H1 (cell line): ENCODE data around the gene MTX1. TPM values are rescaled to one million over a fixed set of nuclear protein-coding genes. Genes with fewer than 3 reads are reported as not detected.

Experiments used
- CTCF ChIA-PET: fragments of 300-600 bp; sonication (Branson Sonifier 250); formaldehyde crosslinking; loops from one replicate; lab custom pipeline; 2021; ENCODE audit not compliant: partially characterized antibody; lab: Charles Lee
- POLR2A ChIA-PET: fragments of 300-600 bp; sonication (Branson Sonifier 250); formaldehyde crosslinking; loops from one replicate; lab custom pipeline; 2021; ENCODE audit warnings: inconsistent platforms; ENCODE audit not compliant: partially characterized antibody; lab: Charles Lee
- DNase-seq, 2 experiments: peaks; one replicate each; pipeline versions ENCODE4 v3.0.0 to v3.0.0-alpha.2; 2010 to 2022; ENCODE audit warnings: low spot score in 2 of 2, low read depth in 1 of 2, mixed read lengths in 1 of 2
- FAIRE-seq: peaks from 2 replicates; lab custom pipeline; 2011; peaks lifted over from hg19 to GRCh38; lab: Jason Lieb, UNC
- H2AFZ ChIP-seq: 2 replicates; pipeline ENCODE4 v1.8.1; 2012; ENCODE audit warnings: low read length, inconsistent platforms
- H2AK5ac ChIP-seq: 2 replicates; pipeline ENCODE4 v1.6.1; 2013; ENCODE audit warnings: low read depth, low read length
- H2BK120ac ChIP-seq: replicated peaks from 2 replicates; pipeline ENCODE3; 2013; ENCODE audit warnings: low read depth, low read length, inconsistent platforms
- H2BK12ac ChIP-seq: 2 replicates; pipeline ENCODE4 v1.6.1; 2013; ENCODE audit warnings: low read depth, low read length
- H2BK15ac ChIP-seq: 2 replicates; pipeline ENCODE4 v1.6.1; 2013; ENCODE audit warnings: low read length
- H2BK20ac ChIP-seq: 2 replicates; pipeline ENCODE4 v1.6.1; 2013; ENCODE audit warnings: low read length
- H2BK5ac ChIP-seq: 2 replicates; pipeline ENCODE4 v1.6.1; 2013; ENCODE audit warnings: low read depth, low read length
- H3K14ac ChIP-seq: 2 replicates; pipeline ENCODE4 v1.6.1; 2013; ENCODE audit warnings: inconsistent platforms; ENCODE audit not compliant: insufficient read length
- H3K18ac ChIP-seq: 2 replicates; pipeline ENCODE4 v1.6.1; 2013; ENCODE audit warnings: low read length; ENCODE audit errors: extremely low read depth
- H3K23ac ChIP-seq: 2 replicates; pipeline ENCODE4 v1.6.1; 2013; ENCODE audit warnings: inconsistent platforms; ENCODE audit not compliant: insufficient read length
- H3K23me2 ChIP-seq: 2 replicates; pipeline ENCODE4 v1.6.1; 2013; ENCODE audit warnings: low read depth, low read length
- H3K27ac ChIP-seq: 2 replicates; pipeline ENCODE4 v1.6.1; 2011; ENCODE audit warnings: low read depth, low read length, inconsistent platforms
- H3K27me3 ChIP-seq, 4 experiments: replicated peaks in 1 of 4; 1 replicate in 1 of 4; 2 replicates in 3 of 4; pipeline versions ENCODE4 v1.6.1 to v1.8.1; 2011 to 2013; ENCODE audit warnings: low read length in 3 of 4, mild to moderate bottlenecking in 3 of 4, inconsistent platforms in 2 of 4, mixed read lengths in 2 of 4, moderate library complexity in 1 of 4; ENCODE audit not compliant: control insufficient read depth in 3 of 4, insufficient read depth in 3 of 4; ENCODE audit errors: extremely low read depth in 1 of 4
- H3K36me3 ChIP-seq, 4 experiments: 2 replicates each; pipeline versions ENCODE4 v1.6.1 to v1.8.1; 2011 to 2013; ENCODE audit warnings: mild to moderate bottlenecking in 4 of 4, low read length in 3 of 4, moderate library complexity in 2 of 4, control low read depth in 1 of 4, inconsistent platforms in 1 of 4; ENCODE audit not compliant: insufficient read depth in 4 of 4, control insufficient read depth in 2 of 4
- H3K4ac ChIP-seq: replicated peaks from 2 replicates; pipeline ENCODE3; 2013; ENCODE audit warnings: low read length, low read depth, mixed read lengths, inconsistent platforms; ENCODE audit not compliant: insufficient read length
- H3K4me1 ChIP-seq, 4 experiments: replicated peaks in 1 of 4; 1 replicate in 1 of 4; 2 replicates in 3 of 4; pipeline versions ENCODE4 v1.6.1 to v1.8.1; 2011 to 2013; ENCODE audit warnings: low read length in 3 of 4, inconsistent platforms in 2 of 4, mixed read lengths in 1 of 4; ENCODE audit not compliant: insufficient read depth in 4 of 4, control insufficient read depth in 3 of 4
- H3K4me2 ChIP-seq, 2 experiments: 2 replicates each; pipeline versions ENCODE4 v1.6.1 to v1.8.1; 2011 to 2013; ENCODE audit warnings: low read depth in 2 of 2, low read length in 2 of 2, control low read depth in 1 of 2, inconsistent platforms in 1 of 2, mild to moderate bottlenecking in 1 of 2; ENCODE audit not compliant: insufficient read depth in 1 of 2
- H3K4me3 ChIP-seq, 4 experiments: fragments of 200-600, 300-600 bp in 1 of 4; sonication (generic), shearing (Covaris generic), sonication (Bioruptor Twin) in 1 of 4; 2 replicates each; pipeline versions ENCODE4 v1.5.1 to v1.8.1; 2011 to 2016; ENCODE audit warnings: low read length in 4 of 4, low read depth in 3 of 4, control low read depth in 2 of 4, inconsistent platforms in 2 of 4, mild to moderate bottlenecking in 2 of 4, mixed read lengths in 1 of 4, moderate library complexity in 1 of 4; ENCODE audit not compliant: insufficient read depth in 2 of 4; ENCODE audit errors: extremely low read depth in 1 of 4
- H3K56ac ChIP-seq: replicated peaks from 2 replicates; pipeline ENCODE3; 2013; ENCODE audit warnings: low read depth, mild to moderate bottlenecking, mixed read lengths, low read length, inconsistent platforms; ENCODE audit not compliant: insufficient read length
- H3K79me1 ChIP-seq: 2 replicates; pipeline ENCODE4 v1.6.1; 2013; ENCODE audit warnings: low read depth, low read length, control low read depth
- H3K79me2 ChIP-seq, 2 experiments: 2 replicates each; pipeline versions ENCODE4 v1.6.1 to v1.8.1; 2012 to 2013; ENCODE audit warnings: low read length in 2 of 2, mild to moderate bottlenecking in 2 of 2, inconsistent platforms in 1 of 2; ENCODE audit not compliant: insufficient read depth in 2 of 2, control insufficient read depth in 1 of 2
- H3K9ac ChIP-seq, 4 experiments: replicated peaks in 1 of 4; 1 replicate in 1 of 4; 2 replicates in 3 of 4; pipeline versions ENCODE4 v1.6.1 to v1.8.1; 2011 to 2013; ENCODE audit warnings: low read depth in 3 of 4, low read length in 3 of 4, control low read depth in 2 of 4, mild to moderate bottlenecking in 2 of 4, moderate library complexity in 2 of 4, inconsistent platforms in 1 of 4; ENCODE audit errors: extremely low read depth in 1 of 4
- H3K9me3 ChIP-seq, 2 experiments: 2 replicates each; pipeline versions ENCODE4 v1.6.1 to v1.8.1; 2012 to 2013; ENCODE audit warnings: mild to moderate bottlenecking in 2 of 2, moderate library complexity in 2 of 2, control low read depth in 1 of 2, inconsistent platforms in 1 of 2, low read depth in 1 of 2, low read length in 1 of 2, mixed read lengths in 1 of 2; ENCODE audit not compliant: insufficient read depth in 2 of 2
- H4K20me1 ChIP-seq, 2 experiments: replicated peaks in 1 of 2; 2 replicates each; pipeline versions ENCODE3 to v1.8.1; 2011 to 2013; ENCODE audit warnings: inconsistent platforms in 2 of 2, low read length in 2 of 2, mild to moderate bottlenecking in 1 of 2; ENCODE audit not compliant: insufficient read depth in 2 of 2, control insufficient read depth in 1 of 2
- H4K5ac ChIP-seq: 2 replicates; pipeline ENCODE4 v1.6.1; 2013; ENCODE audit warnings: low read length, low read depth, mixed read lengths, inconsistent platforms; ENCODE audit not compliant: insufficient read length
- H4K8ac ChIP-seq: 2 replicates; pipeline ENCODE4 v1.8.0; 2013; ENCODE audit warnings: mild to moderate bottlenecking, moderate library complexity, low read length, inconsistent platforms; ENCODE audit not compliant: insufficient read depth; ENCODE audit errors: extremely low read depth
- H4K91ac ChIP-seq: replicated peaks from 2 replicates; pipeline ENCODE3; 2013; ENCODE audit warnings: low read length, mixed read lengths, inconsistent platforms; ENCODE audit not compliant: insufficient read length
- BCL11A ChIP-seq, 2 experiments: IDR thresholded peaks; one replicate each; pipeline ENCODE4 v1.6.1; 2011; ENCODE audit warnings: low read depth in 2 of 2, low read length in 2 of 2, mild to moderate bottlenecking in 2 of 2
- CBX5 ChIP-seq: fragments of 300-800, 300-1000 bp; sonication (generic); IDR thresholded peaks from 2 replicates; pipeline ENCODE4 v1.7.1; 2016; ENCODE audit warnings: antibody characterized with exemption, low read length, low read depth
- CHD2 ChIP-seq: IDR thresholded peaks from 2 replicates; pipeline ENCODE4 v1.6.1; 2012; ENCODE audit warnings: low read length, improper control_type of control experiment
- JUND ChIP-seq: IDR thresholded peaks from 2 replicates; pipeline ENCODE4 v1.6.1; 2011; ENCODE audit warnings: mild to moderate bottlenecking, improper control_type of control experiment, low read length
- KDM1A ChIP-seq: fragments of 200-600, 300-600 bp; sonication (generic); IDR thresholded peaks from 2 replicates; pipeline ENCODE4 v1.7.1; 2016; ENCODE audit warnings: mild to moderate bottlenecking, low read length, borderline replicate concordance
- NANOG ChIP-seq: IDR thresholded peaks from 2 replicates; pipeline ENCODE4 v1.6.1; 2011; ENCODE audit warnings: low read length, low read depth, mild to moderate bottlenecking, inconsistent platforms; ENCODE audit not compliant: insufficient read depth, poor library complexity, severe bottlenecking
- NRF1 ChIP-seq: IDR thresholded peaks from 2 replicates; pipeline ENCODE4 v1.6.1; 2011; ENCODE audit warnings: mild to moderate bottlenecking, low read depth, low read length, improper control_type of control experiment
- POLR2A ChIP-seq, 2 experiments: IDR thresholded peaks; 1 replicate in 1 of 2; 2 replicates in 1 of 2; pipeline ENCODE4 v1.6.1; 2011; ENCODE audit warnings: low read depth in 2 of 2, low read length in 2 of 2, mild to moderate bottlenecking in 2 of 2; ENCODE audit errors: control extremely low read depth in 1 of 2
- RFX5 ChIP-seq: IDR thresholded peaks from 2 replicates; pipeline ENCODE4 v1.6.1; 2011; ENCODE audit warnings: low read depth, low read length, improper control_type of control experiment, borderline replicate concordance
- RXRA ChIP-seq: IDR thresholded peaks from 2 replicates; pipeline ENCODE4 v1.6.1; 2011; ENCODE audit warnings: low read depth, mild to moderate bottlenecking, low read length, moderate library complexity; ENCODE audit not compliant: insufficient read depth
- SRF ChIP-seq: IDR thresholded peaks from 2 replicates; pipeline ENCODE4 v1.6.1; 2011; ENCODE audit warnings: mild to moderate bottlenecking, low read depth, low read length, moderate library complexity
- TBP ChIP-seq: IDR thresholded peaks from 2 replicates; pipeline ENCODE4 v1.6.1; 2011; ENCODE audit warnings: low read depth, low read length, improper control_type of control experiment
- WGBS, 2 experiments: shearing (Covaris generic) in 1 of 2; methylation state at CpG; one replicate each; pipeline versions ENCODE4 v1.1.6 to v1.1.7; 2013 to 2015; ENCODE audit warnings: low lambda C conversion rate in 2 of 2, mixed read lengths in 2 of 2, inconsistent platforms in 1 of 2, low coverage in 1 of 2, missing lambda C conversion rate in 1 of 2; ENCODE audit not compliant: insufficient replicate concordance in 2 of 2, insufficient coverage in 1 of 2, insufficient read length in 1 of 2; ENCODE audit errors: extremely low coverage in 1 of 2, missing lambda C conversion rate in 1 of 2; 5-methylcytosine and 5-hydroxymethylcytosine counted together
- polyA plus RNA-seq, 7 experiments: library from polyadenylated mRNA; depleted of rRNA in 3 of 7; stranded (reverse) in 5 of 7; unstranded in 2 of 7; fragments of >200 nt in 5 of 7; fragments of 200-250 nt in 2 of 7; gene quantifications; 1 replicate in 5 of 7; 2 replicates in 1 of 7; 4 replicates in 1 of 7; pipeline versions ENCODE4 v1.2.1 to v1.2.3, GENCODE V29; 2011 to 2013; ENCODE audit warnings: missing spikeins in 2 of 7, mixed read lengths in 2 of 7
- total RNA-seq: library from RNA; stranded (reverse); fragmentation: NEBNext Ultra II Directional; extraction: Animal tissue kit (Norgen Biotek cat#: 25700); gene quantifications from 2 replicates; pipeline ENCODE4 v1.2.1, GENCODE V29; 2021
- TF ChIP-seq, protein P1 (sequence below): IDR thresholded peaks from 2 replicates; pipeline ENCODE4 v1.6.1; 2012; ENCODE audit warnings: low read length, inconsistent platforms

The MTX1 gene
- total and polyA plus RNA-seq, 2 of the 8 experiments (the other 6 are each of a cell fraction or from before 2014, with no cell fraction given) = 47.9 to 131 TPM

DNA sequence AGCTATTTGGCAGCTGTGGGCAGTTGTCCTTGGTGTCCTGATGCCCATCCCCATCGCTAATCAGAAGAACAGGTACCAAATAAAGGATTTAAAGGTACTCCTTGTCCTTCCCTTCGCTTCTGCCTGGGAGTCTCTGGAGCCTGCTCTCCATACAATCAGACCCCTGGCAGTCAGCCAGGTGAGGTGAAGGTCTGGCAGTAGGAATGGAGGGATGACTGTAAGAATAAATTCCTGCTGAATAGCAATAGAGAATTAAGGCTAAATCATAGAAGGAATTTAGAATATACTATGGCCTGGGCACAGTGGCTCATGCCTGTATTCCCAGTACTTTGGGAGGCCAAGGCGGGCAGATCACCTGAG lies 10.0 kb upstream of the MTX1 start:
- Histone ChIP-seq H3K4ac (no peak overlapping the region), H3K27me3 (no peaks in the 10 kb centered on the region; a peak in 1 of 7 replicates), H3K36me3 (peaks cover 46 to 73% (median 62%) of the 10 kb centered on the region in 4 experiments), H3K23me2 (peaks cover 20% of the 10 kb centered on the region), H4K91ac (no peak overlapping the region), H2BK5ac (no peak overlapping the region), H4K8ac (no peak overlapping the region), H4K5ac (no peak overlapping the region), H3K27ac (no peak overlapping the region), H2BK120ac (no peak overlapping the region), H2BK20ac (no peak overlapping the region), H3K4me3 (no peak overlapping the region), H2AFZ (no peak overlapping the region), H3K4me1 (peaks cover 6 to 23% (median 19%) of the 10 kb centered on the region in 4 experiments), H2BK12ac (no peak overlapping the region; the same call in 1 of the 2 replicates), H3K79me1 (peaks cover 22% of the 10 kb centered on the region), H3K18ac (no peak overlapping the region), H3K14ac (no peak overlapping the region), H2BK15ac (no peak overlapping the region), H4K20me1 (peaks cover 21 to 48% of the 10 kb centered on the region in 2 experiments), H3K9me3 (no peaks in the 10 kb centered on the region), H3K56ac (no peak overlapping the region), H3K4me2 (no peak overlapping the region), H3K9ac (no peak overlapping the region; a peak in 1 of 7 replicates), H2AK5ac (no peak overlapping the region), H3K79me2 (peaks cover 6 to 34% of the 10 kb centered on the region in 2 experiments; a peak in 3 of 4 replicates), H3K23ac (no peak overlapping the region)
- POLR2A ChIA-PET = interaction anchor here (8.7 to 19.4 kb wide), 3 partner anchors 9 to 25 kb away, joined by 235 to 512 read pairs (median 313); partner anchors contain the start of genes KRTCAP2, MTX1, THBS3 and TRIM46
- 96% methylated on average over 3 of the region's 3 CpGs; no CpG with 5 or more reads in 1 of the 2 experiments for WGBS, 2 experiments
- DNase-seq = no peak
- CTCF ChIA-PET = interaction anchor here (1.2 to 2.5 kb wide), 2 partner anchors 8 to 23 kb away, joined by 3 to 20 read pairs; partner anchors contain the start of gene THBS3
- no peak for FAIRE-seq
- TF ChIP-seq, protein P1, sequence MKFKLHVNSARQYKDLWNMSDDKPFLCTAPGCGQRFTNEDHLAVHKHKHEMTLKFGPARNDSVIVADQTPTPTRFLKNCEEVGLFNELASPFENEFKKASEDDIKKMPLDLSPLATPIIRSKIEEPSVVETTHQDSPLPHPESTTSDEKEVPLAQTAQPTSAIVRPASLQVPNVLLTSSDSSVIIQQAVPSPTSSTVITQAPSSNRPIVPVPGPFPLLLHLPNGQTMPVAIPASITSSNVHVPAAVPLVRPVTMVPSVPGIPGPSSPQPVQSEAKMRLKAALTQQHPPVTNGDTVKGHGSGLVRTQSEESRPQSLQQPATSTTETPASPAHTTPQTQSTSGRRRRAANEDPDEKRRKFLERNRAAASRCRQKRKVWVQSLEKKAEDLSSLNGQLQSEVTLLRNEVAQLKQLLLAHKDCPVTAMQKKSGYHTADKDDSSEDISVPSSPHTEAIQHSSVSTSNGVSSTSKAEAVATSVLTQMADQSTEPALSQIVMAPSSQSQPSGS = no peak
- no peak; a peak in 1 of 3 replicates for TF ChIP-seq POLR2A (IDR thresholded peaks at IDR 0.05; ENCODE audit: control extremely low read depth in 1 of 2, low read depth in 2 of 2, low read length in 2 of 2)
- no peak for TF ChIP-seq SRF
- TF ChIP-seq NANOG = no peak
- TF ChIP-seq JUND = no peak
- no peak for TF ChIP-seq RFX5
- TF ChIP-seq CBX5 = no peak
- TF ChIP-seq NRF1 = no peak
- no peak for TF ChIP-seq TBP
- no peak for TF ChIP-seq BCL11A (IDR thresholded peaks at IDR 0.05; ENCODE audit: low read depth in 2 of 2, low read length in 2 of 2)
- no peak for TF ChIP-seq RXRA
- TF ChIP-seq KDM1A = no peak
- TF ChIP-seq CHD2 = no peak
